ENCODE measurements around the gene NRCAM. TPM values are rescaled to one million over a fixed set of nuclear protein-coding genes. Genes with fewer than 3 reads are reported as not detected.

The NRCAM gene
- total RNA-seq, 1 experiment from 2014 or later, result 19.2 TPM

DNA sequence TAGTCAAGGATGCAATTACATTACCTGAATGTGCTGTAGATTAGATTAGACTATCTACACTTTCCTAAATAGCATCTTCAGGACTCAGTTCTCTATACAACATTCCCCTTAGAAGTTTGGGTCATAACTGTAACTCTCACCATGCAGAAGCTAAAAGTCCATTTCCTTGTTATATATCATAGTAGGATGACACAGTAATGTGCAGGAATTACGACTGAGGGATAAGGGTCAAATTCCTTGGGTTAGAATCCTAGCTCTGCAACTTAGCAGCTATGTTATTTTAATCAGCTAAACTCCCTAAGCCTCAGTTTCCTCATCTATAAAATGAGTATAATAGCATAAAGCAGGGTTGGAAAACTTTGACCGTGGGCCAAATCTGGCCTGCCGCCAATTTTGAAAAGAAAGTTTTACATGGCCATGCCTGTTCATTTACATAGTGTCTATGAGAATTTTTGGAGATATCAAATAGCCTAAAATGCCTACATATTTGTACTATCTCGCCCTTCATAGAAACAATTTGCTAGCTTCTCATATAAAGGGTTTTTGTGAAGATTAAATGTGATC is 14.8 kb downstream of the NRCAM start:
- in situ Hi-C loops (cut with HindIII; ENCODE audit: low pct_unique_long_range_greater_than_20kb, low sequenced_read_pairs), result no loop called here
- no peak for DNase-seq (ENCODE audit: low read depth, low spot score)

DNA sequence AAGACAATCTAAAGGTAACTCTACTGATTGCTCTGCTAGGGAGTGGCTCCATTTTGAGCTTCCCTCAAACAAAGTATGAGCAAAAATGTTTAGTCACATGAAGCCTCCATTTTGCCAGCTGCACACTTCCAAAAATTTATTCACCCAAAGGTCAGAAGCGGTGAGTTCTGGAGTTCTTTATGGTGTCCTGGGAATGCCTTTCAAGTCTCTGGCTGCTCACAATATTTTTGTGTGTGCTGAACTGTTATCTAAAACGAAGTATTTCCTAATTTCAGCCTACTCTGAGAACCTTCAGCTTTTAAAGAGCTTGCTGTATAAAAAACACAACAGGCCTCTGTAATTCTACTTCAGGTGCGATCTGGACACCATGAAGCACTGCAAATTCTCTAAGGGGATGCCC is 15.6 kb downstream of the NRCAM start:
- in situ Hi-C loops (cut with HindIII; ENCODE audit: low pct_unique_long_range_greater_than_20kb, low sequenced_read_pairs), result no loop called here
- no peak for DNase-seq (ENCODE audit: low read depth, low spot score)

DNA sequence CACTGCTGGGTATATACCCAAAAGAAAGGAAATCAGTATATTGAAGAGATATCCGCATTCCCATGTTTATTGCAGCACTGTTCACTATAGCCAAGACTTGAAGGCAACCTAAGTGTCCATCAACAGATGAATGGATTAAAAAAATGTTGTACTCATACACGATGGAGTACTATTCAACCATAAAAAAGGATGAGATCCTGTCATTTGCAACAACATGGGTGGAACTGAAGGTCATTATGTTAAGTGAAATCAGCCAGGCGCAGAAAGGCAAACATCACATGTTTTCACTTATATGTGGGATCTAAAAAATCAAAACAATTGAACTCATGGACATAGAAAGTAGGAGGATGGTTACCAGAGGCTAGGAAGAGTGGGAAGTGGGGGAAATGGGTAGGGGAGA is 19.3 kb downstream of the NRCAM start:
- in situ Hi-C loops (cut with HindIII; ENCODE audit: low pct_unique_long_range_greater_than_20kb, low sequenced_read_pairs), result no loop called here
- DNase-seq (ENCODE audit: low read depth, low spot score), result no peak

GRCh38 chr7:108434010-108434409 is 22.2 kb downstream of the NRCAM start:
- in situ Hi-C loops (cut with HindIII; ENCODE audit: low pct_unique_long_range_greater_than_20kb, low sequenced_read_pairs), result no loop called here
- no peak for DNase-seq (ENCODE audit: low read depth, low spot score)

GRCh38 chr7:108431099-108431498 is 25.1 kb downstream of the NRCAM start:
- DNase-seq (ENCODE audit: low read depth, low spot score), result peak; percentile 96
- in situ Hi-C loops (cut with HindIII; ENCODE audit: low pct_unique_long_range_greater_than_20kb, low sequenced_read_pairs), result no loop called here

DNA sequence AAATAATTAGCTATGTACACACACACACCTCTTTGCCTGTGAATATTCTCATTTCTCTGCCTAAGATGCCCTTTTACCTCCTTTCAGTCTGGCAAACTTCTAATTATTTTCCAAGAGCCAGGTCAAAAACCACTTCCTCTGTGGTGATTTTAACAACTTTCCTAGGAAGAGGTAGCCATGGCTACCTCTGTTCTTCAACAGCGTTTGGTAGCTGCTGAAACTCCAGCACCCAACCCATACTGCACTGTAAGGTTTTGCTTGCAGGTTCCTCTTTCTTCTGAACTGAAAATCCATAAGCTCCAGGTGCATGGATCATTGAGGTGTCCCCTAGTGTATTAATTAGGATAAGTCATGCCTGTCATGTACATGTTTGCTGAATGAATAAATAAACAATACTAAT is 25.6 kb downstream of the NRCAM start:
- in situ Hi-C loops (cut with HindIII; ENCODE audit: low pct_unique_long_range_greater_than_20kb, low sequenced_read_pairs), result no loop called here
- DNase-seq (ENCODE audit: low read depth, low spot score), result no peak

DNA sequence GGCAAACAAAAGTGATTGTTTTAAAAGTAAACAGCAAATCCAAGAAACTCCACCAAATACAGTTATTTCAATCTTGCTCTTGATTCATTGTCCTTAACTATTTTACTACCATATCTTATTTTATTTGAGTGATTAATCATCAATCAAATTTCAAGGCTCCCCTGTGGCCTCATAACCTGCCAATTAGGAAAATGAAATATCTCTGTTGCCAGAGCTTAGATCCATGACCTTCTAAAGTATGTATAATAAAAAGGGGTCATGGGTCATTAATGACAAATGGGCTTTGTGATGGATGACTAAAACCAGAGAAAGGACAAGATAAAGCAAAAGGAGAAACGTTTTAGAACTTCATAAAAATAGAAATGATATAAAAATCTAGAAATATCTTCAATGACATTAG is 28.5 kb downstream of the NRCAM start:
- no peak for DNase-seq (ENCODE audit: low read depth, low spot score)
- in situ Hi-C loops (cut with HindIII; ENCODE audit: low pct_unique_long_range_greater_than_20kb, low sequenced_read_pairs), result no loop called here

- DNase-seq (ENCODE audit: low read depth, low spot score), result no peak
- in situ Hi-C loops (cut with HindIII; ENCODE audit: low pct_unique_long_range_greater_than_20kb, low sequenced_read_pairs), result no loop called here
Observed at GRCh38 chr7:108425714-108426275, 30.4 kb downstream of the NRCAM start.

GRCh38 chr7:108424013-108424412 is 32.2 kb downstream of the NRCAM start:
- in situ Hi-C loops (cut with HindIII; ENCODE audit: low pct_unique_long_range_greater_than_20kb, low sequenced_read_pairs), result no loop called here
- DNase-seq (ENCODE audit: low read depth, low spot score), result no peak

- no peak for DNase-seq (ENCODE audit: low read depth, low spot score)
- in situ Hi-C loops (cut with HindIII; ENCODE audit: low pct_unique_long_range_greater_than_20kb, low sequenced_read_pairs), result no loop called here
Observed at GRCh38 chr7:108423089-108423989, 32.9 kb downstream of the NRCAM start.

DNA sequence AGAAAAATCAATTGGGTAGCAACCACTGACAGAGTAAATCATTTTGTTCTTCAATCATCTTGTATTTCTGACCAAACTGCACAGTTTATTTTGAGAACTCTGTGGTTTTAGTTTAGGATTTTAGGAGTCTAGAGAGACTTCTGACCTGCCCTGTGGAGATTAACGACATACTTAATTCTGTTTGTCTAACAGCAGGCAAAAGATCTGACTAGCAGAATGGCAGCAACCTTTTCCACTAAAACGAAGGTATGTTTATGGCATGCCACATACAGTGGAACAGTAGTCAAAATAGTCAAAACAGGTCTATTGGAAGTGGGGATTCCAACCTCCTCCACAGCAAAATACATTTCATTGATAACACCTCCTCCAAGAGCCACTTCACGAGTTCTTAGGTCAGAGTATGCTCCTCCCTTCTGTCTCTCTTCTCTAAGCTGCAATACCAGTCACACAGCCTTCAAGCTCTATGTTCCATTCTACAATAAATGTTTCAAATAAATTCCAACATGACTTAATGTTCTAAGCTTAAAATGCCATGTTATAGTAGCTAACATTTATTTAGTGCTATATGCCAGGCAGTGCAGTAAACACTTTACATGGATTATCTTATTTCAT is 34.4 kb downstream of the NRCAM start:
- in situ Hi-C loops (cut with HindIII; ENCODE audit: low pct_unique_long_range_greater_than_20kb, low sequenced_read_pairs), result no loop called here
- no peak for DNase-seq (ENCODE audit: low read depth, low spot score)

- in situ Hi-C loops (cut with HindIII; ENCODE audit: low pct_unique_long_range_greater_than_20kb, low sequenced_read_pairs), result no loop called here
- peak; percentile 82 for DNase-seq (ENCODE audit: low read depth, low spot score)
Observed at GRCh38 chr7:108419961-108420908, 36.0 kb downstream of the NRCAM start.

- DNase-seq (ENCODE audit: low read depth, low spot score), result peak; percentile 56
- in situ Hi-C loops (cut with HindIII; ENCODE audit: low pct_unique_long_range_greater_than_20kb, low sequenced_read_pairs), result no loop called here
Observed at GRCh38 chr7:108418946-108419345, 37.3 kb downstream of the NRCAM start.

- DNase-seq (ENCODE audit: low read depth, low spot score), result no peak
- in situ Hi-C loops (cut with HindIII; ENCODE audit: low pct_unique_long_range_greater_than_20kb, low sequenced_read_pairs), result no loop called here
Observed at GRCh38 chr7:108417926-108418325, 38.3 kb downstream of the NRCAM start.

GRCh38 chr7:108417144-108417543 is 39.1 kb downstream of the NRCAM start:
- DNase-seq (ENCODE audit: low read depth, low spot score), result no peak
- in situ Hi-C loops (cut with HindIII; ENCODE audit: low pct_unique_long_range_greater_than_20kb, low sequenced_read_pairs), result no loop called here

DNA sequence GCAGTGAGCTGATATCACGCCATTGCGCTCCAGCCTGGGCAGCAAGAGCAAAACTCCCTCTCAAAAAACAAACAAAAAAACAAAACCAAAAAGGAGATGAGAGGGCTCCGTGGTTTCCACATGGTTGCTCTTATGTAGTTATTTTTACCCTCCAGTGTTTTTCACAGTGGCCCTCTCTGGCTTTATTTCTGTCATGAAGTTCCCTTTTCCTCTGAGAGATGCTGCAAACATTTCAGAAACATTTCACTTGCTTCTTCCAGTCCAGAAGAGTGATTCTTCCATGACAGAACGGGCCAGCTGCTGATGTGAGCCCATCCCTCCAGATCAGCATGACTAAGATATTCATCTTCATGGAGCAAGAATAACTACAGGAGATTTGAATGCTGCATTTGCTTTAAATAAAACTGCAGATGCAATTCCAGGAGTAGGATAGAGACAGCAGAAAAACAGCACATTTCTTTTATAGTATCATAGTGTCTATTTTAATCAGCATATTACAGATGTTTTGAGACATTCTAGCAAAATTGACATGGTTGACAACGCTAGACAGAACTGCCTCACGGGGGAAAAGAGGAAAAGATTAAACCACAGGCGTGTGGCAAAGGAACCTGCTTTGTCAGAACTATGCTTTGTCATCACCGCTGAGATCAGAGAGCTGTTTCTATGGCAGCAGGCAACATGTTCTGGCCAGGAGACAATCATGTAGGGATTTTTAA is 40.3 kb downstream of the NRCAM start:
- no peak for DNase-seq (ENCODE audit: low read depth, low spot score)
- in situ Hi-C loops (cut with HindIII; ENCODE audit: low pct_unique_long_range_greater_than_20kb, low sequenced_read_pairs), result no loop called here

DNA sequence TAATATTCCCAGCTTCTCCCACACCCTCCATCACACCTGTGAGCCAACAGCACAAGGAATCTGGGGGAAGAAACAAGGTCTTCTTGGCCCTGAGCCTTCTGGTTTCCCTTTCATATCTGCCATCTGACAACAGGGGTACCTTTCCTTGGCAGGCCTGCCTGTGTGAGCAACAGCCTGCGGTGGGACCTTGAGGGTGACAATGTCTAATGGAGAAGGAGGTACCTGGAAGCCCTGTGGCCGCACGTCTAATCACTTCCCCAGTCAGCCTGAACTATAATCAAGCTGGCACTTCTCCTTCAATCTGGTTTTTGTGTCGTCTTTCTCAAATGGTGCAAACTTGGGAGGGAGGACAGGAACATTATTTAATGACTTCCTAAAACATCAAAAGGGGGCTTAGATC is 41.2 kb downstream of the NRCAM start:
- no peak for DNase-seq (ENCODE audit: low read depth, low spot score)
- in situ Hi-C loops (cut with HindIII; ENCODE audit: low pct_unique_long_range_greater_than_20kb, low sequenced_read_pairs), result no loop called here

Data from SK-MEL-5 (cell line).